Nephron progenitor cell (in vitro differentiated cells): Measurements from ENCODE around the gene UROC1.

Experiments
- DNase-seq: peaks from one replicate; pipeline ENCODE4 v3.0.0; 2021
- H3K27ac Mint-ChIP-seq: 2 replicates; pipeline ENCODE4 v1.8.0; 2021; ENCODE audit warnings: mild to moderate bottlenecking, moderate library complexity, mixed read lengths
- H3K27me3 Mint-ChIP-seq: 2 replicates; pipeline ENCODE4 v1.8.0; 2021; ENCODE audit warnings: mild to moderate bottlenecking, low read depth, mixed read lengths; ENCODE audit not compliant: poor library complexity
- H3K36me3 Mint-ChIP-seq: 2 replicates; pipeline ENCODE4 v1.8.0; 2021; ENCODE audit warnings: low read depth, mixed read lengths
- H3K4me1 Mint-ChIP-seq: 2 replicates; pipeline ENCODE4 v1.8.0; 2021; ENCODE audit warnings: mixed read lengths
- H3K4me3 Mint-ChIP-seq: 2 replicates; pipeline ENCODE4 v1.8.0; 2021; ENCODE audit warnings: mild to moderate bottlenecking, moderate library complexity, mixed read lengths
- H3K9me3 Mint-ChIP-seq: 2 replicates; pipeline ENCODE4 v1.8.0; 2021; ENCODE audit warnings: mild to moderate bottlenecking, moderate library complexity, mixed read lengths
- TF ChIP-seq, protein P1 (sequence below): fragments of 200-600 bp; sonication (generic); IDR thresholded peaks from 2 replicates; pipeline ENCODE4 v1.5.0; 2021; ENCODE audit warnings: antibody characterized with exemption

UROC1 gene

DNA sequence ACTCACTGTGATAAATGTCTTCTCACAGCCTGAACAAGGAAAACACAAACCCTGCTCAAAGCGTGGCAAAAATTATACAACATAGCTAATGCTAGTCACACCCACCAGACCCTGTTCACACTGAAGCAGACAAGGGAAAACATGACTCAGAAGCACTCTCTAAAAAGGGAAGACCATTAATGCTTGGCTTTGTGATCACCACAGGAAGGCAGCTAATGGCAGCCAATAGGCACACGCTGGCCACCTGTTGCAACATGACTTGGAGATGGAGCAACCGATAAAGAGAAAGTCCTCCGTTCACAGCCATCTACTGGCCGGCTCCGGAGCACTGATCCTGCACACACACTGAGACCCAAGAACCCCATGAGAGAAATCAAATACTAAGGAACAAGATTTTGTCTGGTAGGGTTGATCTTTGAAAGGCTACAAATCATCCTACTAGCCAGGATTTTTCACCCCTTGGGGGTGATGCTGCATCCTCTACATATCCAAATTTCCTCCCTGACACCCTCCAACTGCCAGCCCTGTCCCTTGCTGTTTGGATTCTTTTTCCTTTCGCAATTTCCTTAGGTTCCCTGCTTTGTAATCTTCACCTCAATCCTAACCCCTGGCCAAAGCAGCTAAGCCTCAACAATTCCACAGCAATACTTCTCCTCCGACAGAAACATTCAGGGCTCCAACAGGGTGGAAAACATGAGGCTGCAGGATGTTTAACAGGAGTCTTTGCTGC, 45.1 kb downstream of the UROC1 start:
- H3K36me3 Mint-ChIP-seq: peaks cover 39% of the 10 kb centered on the region
- H3K4me3 Mint-ChIP-seq: peak overlapping the region; percentile 91
- no peak overlapping the region for H3K27ac Mint-ChIP-seq
- TF ChIP-seq, protein P1, sequence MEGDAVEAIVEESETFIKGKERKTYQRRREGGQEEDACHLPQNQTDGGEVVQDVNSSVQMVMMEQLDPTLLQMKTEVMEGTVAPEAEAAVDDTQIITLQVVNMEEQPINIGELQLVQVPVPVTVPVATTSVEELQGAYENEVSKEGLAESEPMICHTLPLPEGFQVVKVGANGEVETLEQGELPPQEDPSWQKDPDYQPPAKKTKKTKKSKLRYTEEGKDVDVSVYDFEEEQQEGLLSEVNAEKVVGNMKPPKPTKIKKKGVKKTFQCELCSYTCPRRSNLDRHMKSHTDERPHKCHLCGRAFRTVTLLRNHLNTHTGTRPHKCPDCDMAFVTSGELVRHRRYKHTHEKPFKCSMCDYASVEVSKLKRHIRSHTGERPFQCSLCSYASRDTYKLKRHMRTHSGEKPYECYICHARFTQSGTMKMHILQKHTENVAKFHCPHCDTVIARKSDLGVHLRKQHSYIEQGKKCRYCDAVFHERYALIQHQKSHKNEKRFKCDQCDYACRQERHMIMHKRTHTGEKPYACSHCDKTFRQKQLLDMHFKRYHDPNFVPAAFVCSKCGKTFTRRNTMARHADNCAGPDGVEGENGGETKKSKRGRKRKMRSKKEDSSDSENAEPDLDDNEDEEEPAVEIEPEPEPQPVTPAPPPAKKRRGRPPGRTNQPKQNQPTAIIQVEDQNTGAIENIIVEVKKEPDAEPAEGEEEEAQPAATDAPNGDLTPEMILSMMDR: no peak
- H3K4me1 Mint-ChIP-seq: peaks cover 55% of the 10 kb centered on the region
- DNase-seq: no peak
- H3K27me3 Mint-ChIP-seq: peaks cover 6% of the 10 kb centered on the region
- no peaks in the 10 kb centered on the region for H3K9me3 Mint-ChIP-seq

- peaks cover 58% of the 10 kb centered on the region for H3K36me3 Mint-ChIP-seq
- no peaks in the 10 kb centered on the region for H3K27me3 Mint-ChIP-seq
- DNase-seq: no peak
- no peaks in the 10 kb centered on the region for H3K9me3 Mint-ChIP-seq
- H3K4me1 Mint-ChIP-seq: peaks cover 41% of the 10 kb centered on the region
- TF ChIP-seq, protein P1: no peak
- H3K27ac Mint-ChIP-seq: peak overlapping the region; percentile 74
- no peak overlapping the region for H3K4me3 Mint-ChIP-seq
Measured at GRCh38 chr3:126469479-126469878, 48.1 kb downstream of the UROC1 start.

GRCh38 chr3:126468028-126468891, 49.3 kb downstream of the UROC1 start:
- TF ChIP-seq, protein P1: no peak
- Mint-ChIP-seq H3K9me3 (no peaks in the 10 kb centered on the region), H3K27me3 (no peaks in the 10 kb centered on the region), H3K4me1 (peaks cover 29% of the 10 kb centered on the region), H3K27ac (peak overlapping the region; percentile 79), H3K36me3 (peaks cover 66% of the 10 kb centered on the region), H3K4me3 (no peak overlapping the region)
- DNase-seq: no peak

GRCh38 chr3:126467611-126467955, 50.0 kb downstream of the UROC1 start:
- H3K4me1 Mint-ChIP-seq: peaks cover 22% of the 10 kb centered on the region
- TF ChIP-seq, protein P1: no peak
- H3K36me3 Mint-ChIP-seq: peaks cover 66% of the 10 kb centered on the region
- H3K4me3 Mint-ChIP-seq: no peak overlapping the region
- no peaks in the 10 kb centered on the region for H3K9me3 Mint-ChIP-seq
- H3K27ac Mint-ChIP-seq: no peak overlapping the region
- DNase-seq: no peak
- H3K27me3 Mint-ChIP-seq: no peaks in the 10 kb centered on the region

- TF ChIP-seq, protein P1: no peak
- Mint-ChIP-seq H3K4me3 (no peak overlapping the region), H3K27ac (no peak overlapping the region), H3K9me3 (no peaks in the 10 kb centered on the region), H3K4me1 (peaks cover 17% of the 10 kb centered on the region), H3K36me3 (peaks cover 66% of the 10 kb centered on the region), H3K27me3 (no peaks in the 10 kb centered on the region)
- no peak for DNase-seq
Measured at GRCh38 chr3:126466886-126467610, 50.5 kb downstream of the UROC1 start.
